HepG2 (cell line): Measurements from ENCODE around the gene PRCD. TPM values are rescaled to one million over a fixed set of nuclear protein-coding genes. Genes with fewer than 3 reads are reported as not detected.

ENCODE experiments used
- HOXA3 ChIP-seq: sonication (generic); formaldehyde crosslinking; IDR thresholded peaks from 2 replicates; pipeline ENCODE4 v1.5.0; 2020; ENCODE audit warnings: missing genetic modification reagents
- MXD4 ChIP-seq: IDR thresholded peaks from 2 replicates; pipeline ENCODE4 v1.6.1; 2016; ENCODE audit warnings: mild to moderate bottlenecking, missing biosample characterization, missing genetic modification reagents
- PAX8 ChIP-seq: sonication (generic); formaldehyde crosslinking; IDR thresholded peaks from 2 replicates; pipeline ENCODE4 v1.8.0; 2022; ENCODE audit warnings: mild to moderate bottlenecking, missing genetic modification reagents, borderline replicate concordance
- PTBP1 ChIP-seq: fragments of 200-400 bp; formaldehyde crosslinking; IDR thresholded peaks from 2 replicates; pipeline ENCODE4 v1.6.1; 2018; ENCODE audit warnings: low read length, low read depth; ENCODE audit not compliant: poor library complexity, severe bottlenecking
- RNF2 ChIP-seq: fragments of 450-650 bp; conservative IDR thresholded peaks from 2 replicates; pipeline ENCODE4 v1.6.1; 2016; ENCODE audit warnings: low read depth
- SP1 ChIP-seq, 2 experiments: fragments of 450-650 bp in 1 of 2; sonication (generic) in 1 of 2; formaldehyde crosslinking in 1 of 2; IDR thresholded peaks; 2 replicates each; pipeline versions ENCODE4 v1.4.0 to v1.6.1; 2016 to 2020; ENCODE audit warnings: missing genetic modification reagents in 1 of 2
- ZFP82 ChIP-seq: sonication (generic); formaldehyde crosslinking; IDR thresholded peaks from 2 replicates; pipeline ENCODE4 v1.5.1; 2020; ENCODE audit warnings: mild to moderate bottlenecking, missing genetic modification reagents, borderline replicate concordance
- ZNF205 ChIP-seq: IDR thresholded peaks from 2 replicates; pipeline ENCODE4 v1.6.1; 2018; ENCODE audit warnings: missing biosample characterization, missing genetic modification reagents
- ZNF230 ChIP-seq: sonication (generic); formaldehyde crosslinking; IDR thresholded peaks from 2 replicates; pipeline ENCODE4 v1.4.0; 2020; ENCODE audit warnings: mild to moderate bottlenecking, missing genetic modification reagents
- ZNF556 ChIP-seq: sonication (generic); formaldehyde crosslinking; IDR thresholded peaks from 2 replicates; pipeline ENCODE4 v1.4.0; 2020; ENCODE audit warnings: mild to moderate bottlenecking, missing genetic modification reagents, borderline replicate concordance
- ZNF564 ChIP-seq: sonication (generic); formaldehyde crosslinking; IDR thresholded peaks from 2 replicates; pipeline ENCODE4 v1.8.1; 2023; ENCODE audit warnings: mild to moderate bottlenecking, missing genetic modification reagents
- ZNF749 ChIP-seq: sonication (generic); formaldehyde crosslinking; IDR thresholded peaks from 2 replicates; pipeline ENCODE4 v1.8.0; 2022; ENCODE audit warnings: mild to moderate bottlenecking, missing genetic modification reagents, moderate library complexity, borderline replicate concordance
- polyA plus RNA-seq, 8 experiments: library from polyadenylated mRNA; depleted of rRNA in 3 of 8; stranded (reverse) in 7 of 8; unstranded in 1 of 8; fragments of >200 nt; fragmentation: Illumina TruSeq in 4 of 8; extraction: Trizol in 4 of 8; gene quantifications; 2 replicates each; pipeline versions ENCODE4 v1.2.1 to v1.2.3, GENCODE V29; 2011 to 2016; ENCODE audit warnings: low read depth in 4 of 8, missing spikeins in 1 of 8, mixed read lengths in 1 of 8; ENCODE audit not compliant: insufficient read depth in 1 of 8
- total RNA-seq, 5 experiments: library from RNA; depleted of rRNA; stranded (reverse); fragments of >200 nt; fragmentation: Illumina TruSeq; extraction: Trizol; gene quantifications; 2 replicates each; pipeline ENCODE4 v1.2.3, GENCODE V29; 2016; ENCODE audit warnings: low read depth in 1 of 5
- TF ChIP-seq, protein P1 (sequence below): sonication (generic); formaldehyde crosslinking; conservative IDR thresholded peaks from 2 replicates; pipeline ENCODE4 v1.4.0; 2020; ENCODE audit warnings: missing genetic modification reagents
- TF ChIP-seq, protein P2 (sequence below), 2 experiments: sonication (generic) in 1 of 2; formaldehyde crosslinking in 1 of 2; IDR thresholded peaks; 2 replicates each; pipeline versions ENCODE4 v1.4.0 to v1.6.1; 2016 to 2020; ENCODE audit warnings: borderline replicate concordance in 1 of 2, low read depth in 1 of 2, mild to moderate bottlenecking in 1 of 2, missing genetic modification reagents in 1 of 2
- TF ChIP-seq, protein P3 (sequence below): IDR thresholded peaks from 2 replicates; pipeline ENCODE4 v1.6.1; 2016; ENCODE audit warnings: missing compliant biosample characterization, missing genetic modification reagents, borderline replicate concordance
- TF ChIP-seq, protein P4 (sequence below): sonication (generic); formaldehyde crosslinking; IDR thresholded peaks from 2 replicates; pipeline ENCODE4 v1.5.0; 2020; ENCODE audit warnings: mild to moderate bottlenecking, low read depth, missing genetic modification reagents, borderline replicate concordance
- TF ChIP-seq, protein P5 (sequence below): IDR thresholded peaks from 2 replicates; pipeline ENCODE4 v1.6.1; 2018; ENCODE audit warnings: missing genetic modification reagents

PRCD gene
- total and polyA plus RNA-seq, 2 of the 13 experiments (the other 11 are each of a cell fraction or from before 2014, with no cell fraction given) = 0.51 TPM; not detected in 1

DNA sequence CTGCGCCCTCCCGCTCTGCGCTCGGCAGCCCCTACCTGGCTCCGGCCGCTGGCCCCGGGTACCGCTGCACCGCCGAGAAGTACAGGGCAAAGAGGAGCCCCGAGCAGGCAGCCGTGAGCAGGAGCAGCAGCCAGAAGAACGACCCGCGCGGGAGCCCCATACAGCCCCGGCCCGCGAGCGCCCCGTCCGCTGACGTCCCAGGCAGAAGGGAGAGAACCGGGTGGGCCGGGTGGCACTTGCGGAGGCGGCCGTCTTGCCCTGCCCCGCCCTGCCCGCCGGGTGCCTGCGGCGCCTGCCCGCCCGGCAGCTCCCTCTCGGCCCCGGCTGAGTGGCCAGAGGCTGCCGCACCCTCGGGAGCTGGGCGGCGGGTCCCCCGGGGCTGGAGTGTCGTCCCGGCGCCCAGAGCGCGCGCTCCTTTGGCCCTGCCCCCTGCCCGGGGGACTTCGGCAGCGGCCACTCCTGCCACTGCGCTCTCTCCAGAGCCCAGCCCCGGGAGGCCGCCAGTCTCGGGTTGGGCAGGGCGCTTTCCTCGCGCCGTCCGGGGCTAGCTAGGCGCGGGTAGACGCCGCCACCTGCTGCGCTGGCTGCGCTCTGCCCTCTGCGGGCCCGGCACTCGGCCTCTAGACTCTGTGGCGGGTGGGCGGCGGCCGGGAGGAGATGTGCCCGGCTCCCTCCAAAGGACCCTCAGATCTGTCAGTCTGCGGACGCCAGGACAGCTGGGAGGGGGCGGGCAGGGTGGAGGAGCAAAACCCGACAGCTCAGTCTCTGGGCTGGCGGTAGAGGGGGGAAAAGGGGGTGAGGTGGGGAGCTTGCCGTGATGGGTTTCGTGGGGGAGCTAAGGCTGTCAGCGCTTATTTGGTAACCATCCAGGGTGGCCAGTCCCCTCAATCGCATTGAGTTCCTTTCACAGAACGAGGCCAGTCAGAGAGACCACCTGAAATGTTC, 46.1 kb downstream of the PRCD start, which contains the start of gene ST6GALNAC2 (continued):
- TF ChIP-seq, protein P1, sequence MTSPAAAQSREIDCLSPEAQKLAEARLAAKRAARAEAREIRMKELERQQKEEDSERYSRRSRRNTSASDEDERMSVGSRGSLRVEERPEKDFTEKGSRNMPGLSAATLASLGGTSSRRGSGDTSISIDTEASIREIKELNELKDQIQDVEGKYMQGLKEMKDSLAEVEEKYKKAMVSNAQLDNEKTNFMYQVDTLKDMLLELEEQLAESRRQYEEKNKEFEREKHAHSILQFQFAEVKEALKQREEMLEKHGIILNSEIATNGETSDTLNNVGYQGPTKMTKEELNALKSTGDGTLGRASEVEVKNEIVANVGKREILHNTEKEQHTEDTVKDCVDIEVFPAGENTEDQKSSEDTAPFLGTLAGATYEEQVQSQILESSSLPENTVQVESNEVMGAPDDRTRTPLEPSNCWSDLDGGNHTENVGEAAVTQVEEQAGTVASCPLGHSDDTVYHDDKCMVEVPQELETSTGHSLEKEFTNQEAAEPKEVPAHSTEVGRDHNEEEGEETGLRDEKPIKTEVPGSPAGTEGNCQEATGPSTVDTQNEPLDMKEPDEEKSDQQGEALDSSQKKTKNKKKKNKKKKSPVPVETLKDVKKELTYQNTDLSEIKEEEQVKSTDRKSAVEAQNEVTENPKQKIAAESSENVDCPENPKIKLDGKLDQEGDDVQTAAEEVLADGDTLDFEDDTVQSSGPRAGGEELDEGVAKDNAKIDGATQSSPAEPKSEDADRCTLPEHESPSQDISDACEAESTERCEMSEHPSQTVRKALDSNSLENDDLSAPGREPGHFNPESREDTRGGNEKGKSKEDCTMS (CRISPR knock-in tag) = no peak
- TF ChIP-seq PAX8 (CRISPR knock-in tag) (no peak), MXD4 (CRISPR knock-in tag) (peak; percentile 71; the same call in 1 of the 2 replicates), SP1 (IDR thresholded peaks at IDR 0.05) (no peak), SP1 (CRISPR knock-in tag; IDR thresholded peaks at IDR 0.05) (0 out of 2 replicates have a peak, but pooled peaks have one; percentile 20), ZNF749 (CRISPR knock-in tag) (no peak), HOXA3 (peak; percentile 53; the same call in 1 of the 2 replicates), ZFP82 (CRISPR knock-in tag) (peak; percentile 58; the same call in 1 of the 2 replicates), RNF2 (no peak), ZNF564 (CRISPR knock-in tag) (no peak; the same call in 1 of the 2 replicates), ZNF205 (CRISPR knock-in tag) (0 out of 2 replicates have a peak, but pooled peaks have one; percentile 57), PTBP1 (no peak), ZNF556 (no peak), ZNF230 (CRISPR knock-in tag) (0 out of 2 replicates have a peak, but pooled peaks have one; percentile 49)
- TF ChIP-seq, protein P2, sequence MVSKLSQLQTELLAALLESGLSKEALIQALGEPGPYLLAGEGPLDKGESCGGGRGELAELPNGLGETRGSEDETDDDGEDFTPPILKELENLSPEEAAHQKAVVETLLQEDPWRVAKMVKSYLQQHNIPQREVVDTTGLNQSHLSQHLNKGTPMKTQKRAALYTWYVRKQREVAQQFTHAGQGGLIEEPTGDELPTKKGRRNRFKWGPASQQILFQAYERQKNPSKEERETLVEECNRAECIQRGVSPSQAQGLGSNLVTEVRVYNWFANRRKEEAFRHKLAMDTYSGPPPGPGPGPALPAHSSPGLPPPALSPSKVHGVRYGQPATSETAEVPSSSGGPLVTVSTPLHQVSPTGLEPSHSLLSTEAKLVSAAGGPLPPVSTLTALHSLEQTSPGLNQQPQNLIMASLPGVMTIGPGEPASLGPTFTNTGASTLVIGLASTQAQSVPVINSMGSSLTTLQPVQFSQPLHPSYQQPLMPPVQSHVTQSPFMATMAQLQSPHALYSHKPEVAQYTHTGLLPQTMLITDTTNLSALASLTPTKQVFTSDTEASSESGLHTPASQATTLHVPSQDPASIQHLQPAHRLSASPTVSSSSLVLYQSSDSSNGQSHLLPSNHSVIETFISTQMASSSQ (IDR thresholded peaks at IDR 0.05; ENCODE audit: low read depth) = no peak
- TF ChIP-seq, protein P2 (CRISPR knock-in tag; IDR thresholded peaks at IDR 0.05; ENCODE audit: borderline replicate concordance) = no peak; the same call in 1 of the 2 replicates
- TF ChIP-seq, protein P3, sequence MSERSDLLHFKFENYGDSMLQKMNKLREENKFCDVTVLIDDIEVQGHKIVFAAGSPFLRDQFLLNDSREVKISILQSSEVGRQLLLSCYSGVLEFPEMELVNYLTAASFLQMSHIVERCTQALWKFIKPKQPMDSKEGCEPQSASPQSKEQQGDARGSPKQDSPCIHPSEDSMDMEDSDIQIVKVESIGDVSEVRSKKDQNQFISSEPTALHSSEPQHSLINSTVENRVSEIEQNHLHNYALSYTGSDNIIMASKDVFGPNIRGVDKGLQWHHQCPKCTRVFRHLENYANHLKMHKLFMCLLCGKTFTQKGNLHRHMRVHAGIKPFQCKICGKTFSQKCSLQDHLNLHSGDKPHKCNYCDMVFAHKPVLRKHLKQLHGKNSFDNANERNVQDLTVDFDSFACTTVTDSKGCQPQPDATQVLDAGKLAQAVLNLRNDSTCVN = no peak
- TF ChIP-seq, protein P4, sequence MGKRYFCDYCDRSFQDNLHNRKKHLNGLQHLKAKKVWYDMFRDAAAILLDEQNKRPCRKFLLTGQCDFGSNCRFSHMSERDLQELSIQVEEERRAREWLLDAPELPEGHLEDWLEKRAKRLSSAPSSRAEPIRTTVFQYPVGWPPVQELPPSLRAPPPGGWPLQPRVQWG (CRISPR knock-in tag) = no peak
- TF ChIP-seq, protein P5, sequence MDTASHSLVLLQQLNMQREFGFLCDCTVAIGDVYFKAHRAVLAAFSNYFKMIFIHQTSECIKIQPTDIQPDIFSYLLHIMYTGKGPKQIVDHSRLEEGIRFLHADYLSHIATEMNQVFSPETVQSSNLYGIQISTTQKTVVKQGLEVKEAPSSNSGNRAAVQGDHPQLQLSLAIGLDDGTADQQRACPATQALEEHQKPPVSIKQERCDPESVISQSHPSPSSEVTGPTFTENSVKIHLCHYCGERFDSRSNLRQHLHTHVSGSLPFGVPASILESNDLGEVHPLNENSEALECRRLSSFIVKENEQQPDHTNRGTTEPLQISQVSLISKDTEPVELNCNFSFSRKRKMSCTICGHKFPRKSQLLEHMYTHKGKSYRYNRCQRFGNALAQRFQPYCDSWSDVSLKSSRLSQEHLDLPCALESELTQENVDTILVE = no peak
